ENCODE data around the gene MIS12.

GRCh38 chr17:5486206-5487124 lies at the start of gene MIS12:
- TF ChIP-seq NBN (conservative IDR thresholded peaks at IDR 0.05) (no peak), RAD21 (CRISPR knock-in tag; IDR thresholded peaks at IDR 0.05) (peak; percentile 38; the same call in 1 of the 2 replicates), FOXM1 (CRISPR knock-in tag; IDR thresholded peaks at IDR 0.05) (no peak), POLR2A (IDR thresholded peaks at IDR 0.05; ENCODE audit: insufficient read depth in 1 of 2, low read depth in 2 of 2, low read length in 2 of 2) (peak; percentile 66 to 91), CENPX (CRISPR knock-in tag; IDR thresholded peaks at IDR 0.05) (no peak), MAX (IDR thresholded peaks at IDR 0.05) (peak; percentile 90), FOSL1 (CRISPR knock-in tag; IDR thresholded peaks at IDR 0.05; ENCODE audit: borderline replicate concordance) (no peak), FOXK1 (CRISPR knock-in tag; IDR thresholded peaks at IDR 0.05; ENCODE audit: borderline replicate concordance, low read depth) (peak; percentile 42; the same call in 1 of the 2 replicates), REPIN1 (CRISPR knock-in tag; IDR thresholded peaks at IDR 0.05; ENCODE audit: borderline replicate concordance, low read depth) (peak; percentile 65), CTCF (CRISPR knock-in tag; IDR thresholded peaks at IDR 0.05) (no peak), NR1H2 (CRISPR knock-in tag; IDR thresholded peaks at IDR 0.05; ENCODE audit: borderline replicate concordance, low read depth) (0 out of 2 replicates have a peak, but pooled peaks have one; percentile 27), ZNF292 (CRISPR knock-in tag; IDR thresholded peaks at IDR 0.05; ENCODE audit: borderline replicate concordance, low read depth) (no peak), BCL3 (CRISPR knock-in tag; IDR thresholded peaks at IDR 0.05) (no peak; the same call in 1 of the 2 replicates)

Measured in HepG2 (cell line).